ENCODE data around the gene IL4R.

IL4R gene

DNA sequence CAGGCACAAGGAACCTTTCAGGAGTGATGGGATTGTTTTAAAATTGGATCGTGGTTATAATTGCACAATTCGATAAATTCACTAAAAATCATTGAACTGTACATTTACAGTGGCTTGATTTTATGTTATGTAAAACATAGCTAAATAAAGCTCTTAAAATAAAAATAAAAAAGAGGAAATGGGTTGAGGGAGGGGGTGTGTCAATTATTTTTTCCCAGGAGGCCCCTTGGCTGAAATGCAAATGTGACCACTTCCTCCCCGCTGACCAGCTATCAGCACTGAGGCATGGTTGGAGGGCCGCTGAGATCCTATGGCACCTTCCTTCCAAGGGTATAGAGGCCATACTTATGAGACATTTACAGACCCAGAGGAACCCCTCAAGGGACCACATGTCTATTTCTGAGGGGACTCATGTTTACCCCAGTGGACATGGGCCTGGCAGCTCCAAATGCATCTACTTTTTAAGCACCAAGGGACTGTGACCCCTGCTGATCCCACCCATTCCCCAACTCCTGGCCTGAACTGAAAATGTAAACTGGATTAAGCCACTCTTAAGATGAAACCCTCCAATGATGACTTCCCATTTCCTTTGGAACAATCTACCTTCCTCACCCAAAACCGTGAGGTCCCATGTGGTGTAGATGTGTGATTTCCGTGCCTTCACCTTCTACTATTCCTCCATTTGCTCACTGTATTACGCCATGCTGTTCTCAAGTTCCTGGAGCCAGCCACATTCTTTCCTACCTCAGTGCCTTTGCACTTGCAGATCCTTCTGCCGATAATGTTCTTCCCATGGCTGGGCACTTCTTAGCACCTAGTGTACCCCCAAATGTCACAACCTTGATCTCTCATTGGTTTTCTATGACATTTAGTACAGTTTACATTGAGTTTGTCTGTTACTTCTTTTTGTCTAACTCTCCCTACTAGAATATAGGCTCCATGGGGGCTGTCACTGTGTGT, 85.4 kb downstream of the IL4R start:
- Histone ChIP-seq H3K4me1 (peaks cover 72% of the 10 kb centered on the region), H3K4me2 (peak overlapping the region; percentile 80), H3K36me3 (no peaks in the 10 kb centered on the region), H4K20me1 (no peaks in the 10 kb centered on the region), H3K9me3 (peaks cover 23% of the 10 kb centered on the region; the same call in 1 of the 2 replicates), H3K4me3 (peak overlapping the region; percentile 15; the same call in 1 of the 2 replicates), H3K27me3 (no peaks in the 10 kb centered on the region), H3K9ac (no peak overlapping the region), H3K27ac (peak overlapping the region; percentile 2; the same call in 1 of the 2 replicates)
- TF ChIP-seq Cebpa-rat (IDR thresholded peaks at IDR 0.05), result no peak

DNA sequence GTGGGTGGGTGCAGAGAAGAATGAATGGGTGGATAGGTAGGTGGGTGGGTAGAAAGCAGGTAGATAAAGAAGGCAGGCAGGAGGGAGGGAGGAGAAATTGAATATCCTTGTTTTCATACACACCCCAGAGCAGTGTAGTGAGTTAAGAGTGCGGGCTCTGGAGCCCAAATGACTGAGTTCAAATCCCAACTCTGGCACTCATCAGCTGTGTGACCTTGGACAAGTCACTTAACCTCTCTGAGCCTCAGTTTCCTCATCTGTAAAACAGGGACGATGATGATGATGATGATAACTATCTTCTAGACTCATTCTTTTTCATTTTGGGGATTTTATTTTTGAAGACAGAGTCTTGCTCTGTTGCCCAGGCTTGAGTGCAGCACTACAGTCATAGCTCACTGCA, 86.2 kb downstream of the IL4R start:
- peak overlapping the region; percentile 80 for H3K4me2 ChIP-seq
- no peak overlapping the region for H3K4me3 ChIP-seq
- no peaks in the 10 kb centered on the region for H3K36me3 ChIP-seq
- H3K27me3 ChIP-seq, result no peaks in the 10 kb centered on the region
- peaks cover 80% of the 10 kb centered on the region for H3K4me1 ChIP-seq
- no peak for TF ChIP-seq Cebpa-rat (IDR thresholded peaks at IDR 0.05)
- H3K9ac ChIP-seq, result no peak overlapping the region
- no peak overlapping the region for H3K27ac ChIP-seq
- no peaks in the 10 kb centered on the region for H4K20me1 ChIP-seq
- H3K9me3 ChIP-seq, result peaks cover 16% of the 10 kb centered on the region; the same call in 1 of the 2 replicates

DNA sequence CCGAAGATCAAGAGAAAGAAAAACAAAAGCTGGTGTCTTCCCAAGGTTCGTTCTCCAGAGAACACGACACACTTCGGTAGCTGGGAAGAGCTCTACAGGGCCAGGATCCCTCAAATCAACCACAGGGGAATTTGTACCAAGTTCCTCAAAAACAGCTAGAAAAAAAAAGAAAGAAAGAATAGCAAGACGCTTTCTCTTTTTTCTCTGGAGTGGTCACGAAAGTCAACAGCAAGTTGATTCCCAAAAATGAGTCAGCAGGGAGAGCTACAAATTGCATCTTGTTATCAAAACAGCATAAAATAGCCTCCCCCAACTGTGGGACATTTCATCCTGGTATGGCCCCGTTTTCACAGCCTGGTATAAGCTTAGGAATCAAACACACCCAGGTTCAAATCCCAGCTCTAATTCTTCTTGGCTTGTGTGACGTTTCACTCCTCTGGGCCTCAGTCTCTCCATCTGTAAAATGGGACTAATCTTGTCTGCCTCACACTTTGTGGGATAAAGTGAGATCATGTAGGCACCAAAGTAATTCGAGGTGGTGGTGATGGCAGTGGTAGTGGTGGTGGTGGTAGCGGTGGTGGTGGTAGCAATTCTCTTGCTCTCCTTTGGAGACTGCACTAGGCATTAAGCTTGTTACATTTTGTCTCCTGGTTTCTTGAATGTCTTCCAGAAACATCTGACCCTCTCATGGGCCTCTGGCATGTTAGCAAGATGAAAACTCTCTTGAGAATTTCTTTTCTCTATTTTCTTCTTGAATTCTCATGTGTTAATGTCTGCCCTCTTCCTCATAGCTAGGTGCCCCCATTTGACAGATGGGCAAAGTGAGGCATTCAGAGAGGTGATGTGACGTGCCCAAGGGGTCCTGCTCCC, 87.2 kb downstream of the IL4R start:
- Histone ChIP-seq H3K4me3 (no peak overlapping the region; the same call in 1 of the 2 replicates), H3K9me3 (peaks cover 8% of the 10 kb centered on the region; the same call in 1 of the 2 replicates), H4K20me1 (no peaks in the 10 kb centered on the region), H3K27me3 (no peaks in the 10 kb centered on the region), H3K4me2 (peak overlapping the region; percentile 80), H3K36me3 (no peaks in the 10 kb centered on the region), H3K4me1 (peaks cover 90% of the 10 kb centered on the region), H3K9ac (no peak overlapping the region), H3K27ac (peak overlapping the region; percentile 31; the same call in 1 of the 2 replicates)
- TF ChIP-seq Cebpa-rat (IDR thresholded peaks at IDR 0.05), result no peak

DNA sequence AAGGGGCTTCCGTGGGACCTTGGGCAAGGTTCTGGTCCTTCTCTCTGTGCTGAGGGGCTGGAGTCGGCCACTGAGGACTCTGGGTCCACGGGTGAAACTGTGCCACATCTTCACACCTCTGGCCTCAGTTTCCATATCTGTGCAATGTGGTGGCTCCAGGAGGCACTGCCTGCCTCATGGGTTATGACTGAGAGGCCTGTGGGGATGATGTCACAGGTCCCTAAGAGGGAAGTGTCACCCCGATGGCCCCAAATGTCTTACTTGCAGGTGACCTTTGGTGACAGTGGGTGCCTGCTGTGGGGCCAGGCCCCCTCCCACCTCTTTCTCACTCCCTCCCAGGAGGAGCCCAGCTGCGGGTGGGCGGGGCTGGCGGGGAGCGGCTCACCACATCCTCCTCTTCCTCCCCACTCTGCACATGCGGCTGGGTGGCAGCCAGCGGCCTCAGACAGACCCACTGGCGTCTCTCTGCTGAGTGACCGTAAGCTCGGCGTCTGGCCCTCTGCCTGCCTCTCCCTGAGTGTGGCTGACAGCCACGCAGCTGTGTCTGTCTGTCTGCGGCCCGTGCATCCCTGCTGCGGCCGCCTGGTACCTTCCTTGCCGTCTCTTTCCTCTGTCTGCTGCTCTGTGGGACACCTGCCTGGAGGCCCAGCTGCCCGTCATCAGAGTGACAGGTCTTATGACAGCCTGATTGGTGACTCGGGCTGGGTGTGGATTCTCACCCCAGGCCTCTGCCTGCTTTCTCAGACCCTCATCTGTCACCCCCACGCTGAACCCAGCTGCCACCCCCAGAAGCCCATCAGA, 88.2 kb downstream of the IL4R start, which contains the start of gene IL21R:
Gene IL21R (plus strand): TSS at position 407 of the 801 bp plus-strand sequence. CDS start 27,898 bp downstream, outside the sequence.
- H4K20me1 ChIP-seq, result no peaks in the 10 kb centered on the region
- H3K4me2 ChIP-seq, result peak within 1 kb of the TSS; percentile 80
- peaks cover 5% of the 10 kb centered on the region; the same call in 1 of the 2 replicates for H3K9me3 ChIP-seq
- H3K4me3 ChIP-seq, result peak within 1 kb of the TSS; percentile 33
- H3K9ac ChIP-seq, result peak within 1 kb of the TSS; percentile 47; the same call in 1 of the 2 replicates
- TF ChIP-seq Cebpa-rat (IDR thresholded peaks at IDR 0.05), result no peak
- H3K27ac ChIP-seq, result peak within 1 kb of the TSS; percentile 70
- H3K27me3 ChIP-seq, result no peaks in the 10 kb centered on the region
- peaks cover 100% of the 10 kb centered on the region for H3K4me1 ChIP-seq
- no peaks in the 10 kb centered on the region for H3K36me3 ChIP-seq

DNA sequence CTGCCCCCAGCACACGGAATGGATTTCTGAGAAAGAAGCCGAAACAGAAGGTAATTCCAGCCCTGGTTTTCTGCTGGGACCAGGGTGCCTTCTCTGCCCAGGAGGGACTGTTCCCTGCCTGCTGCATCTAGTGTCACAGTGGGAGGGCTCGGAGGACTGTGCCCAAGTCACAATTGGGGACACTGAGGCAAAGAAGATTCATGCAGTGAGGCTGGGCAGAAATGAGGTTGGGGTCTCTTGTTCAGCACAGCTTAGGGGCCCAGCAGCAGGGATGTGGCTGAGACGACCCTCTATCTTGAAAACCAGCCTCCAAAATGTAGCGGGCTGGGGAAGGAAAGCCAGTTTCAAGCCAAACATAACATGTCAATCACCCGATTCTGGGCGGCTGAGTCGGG, 88.8 kb downstream of the IL4R start:
- H3K4me2 ChIP-seq, result peak overlapping the region; percentile 80
- no peaks in the 10 kb centered on the region for H4K20me1 ChIP-seq
- peak overlapping the region; percentile 70 for H3K27ac ChIP-seq
- H3K4me3 ChIP-seq, result peak overlapping the region; percentile 33
- H3K27me3 ChIP-seq, result no peaks in the 10 kb centered on the region
- no peaks in the 10 kb centered on the region for H3K36me3 ChIP-seq
- peaks cover 96% of the 10 kb centered on the region for H3K4me1 ChIP-seq
- no peak for TF ChIP-seq Cebpa-rat (IDR thresholded peaks at IDR 0.05)
- H3K9ac ChIP-seq, result peak overlapping the region; percentile 47; the same call in 1 of the 2 replicates
- H3K9me3 ChIP-seq, result no peaks in the 10 kb centered on the region

DNA sequence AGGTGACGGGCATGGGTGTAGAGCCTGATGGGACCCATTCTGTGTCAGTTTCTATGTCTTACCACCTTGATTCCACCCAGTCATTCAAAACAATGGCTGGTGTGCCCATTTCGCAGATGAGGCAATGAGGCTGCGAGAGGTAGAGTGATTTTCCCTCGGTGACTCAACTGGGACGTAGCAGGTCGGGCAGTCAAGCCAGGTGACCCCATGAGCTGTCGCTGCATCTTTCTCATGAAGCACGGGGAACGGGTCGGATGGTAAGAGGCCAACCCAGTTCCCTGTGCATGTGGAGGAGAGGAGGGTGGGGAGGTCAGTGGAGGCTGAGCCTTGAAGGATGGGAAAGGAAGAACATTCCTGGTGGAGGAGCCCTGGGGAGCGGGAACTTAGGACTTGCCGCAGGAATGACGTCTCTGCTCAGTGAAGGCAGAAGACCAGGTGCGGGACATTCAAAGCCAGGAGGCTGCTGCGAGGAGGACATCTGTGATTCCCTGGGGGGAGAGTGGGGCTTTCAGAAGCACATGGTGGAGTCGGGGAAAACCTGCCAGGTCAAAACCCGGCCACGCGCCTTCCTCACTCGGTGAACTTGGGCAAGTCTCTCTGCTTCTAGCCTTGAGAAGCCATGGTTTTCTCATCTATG, 89.3 kb downstream of the IL4R start:
- Histone ChIP-seq H3K9ac (no peak overlapping the region; the same call in 1 of the 2 replicates), H3K27me3 (no peaks in the 10 kb centered on the region), H3K36me3 (no peaks in the 10 kb centered on the region), H3K4me1 (peaks cover 93% of the 10 kb centered on the region), H3K9me3 (no peaks in the 10 kb centered on the region), H3K27ac (peak overlapping the region; percentile 70), H4K20me1 (no peaks in the 10 kb centered on the region), H3K4me3 (peak overlapping the region; percentile 33), H3K4me2 (peak overlapping the region; percentile 80)
- no peak for TF ChIP-seq Cebpa-rat (IDR thresholded peaks at IDR 0.05)

DNA sequence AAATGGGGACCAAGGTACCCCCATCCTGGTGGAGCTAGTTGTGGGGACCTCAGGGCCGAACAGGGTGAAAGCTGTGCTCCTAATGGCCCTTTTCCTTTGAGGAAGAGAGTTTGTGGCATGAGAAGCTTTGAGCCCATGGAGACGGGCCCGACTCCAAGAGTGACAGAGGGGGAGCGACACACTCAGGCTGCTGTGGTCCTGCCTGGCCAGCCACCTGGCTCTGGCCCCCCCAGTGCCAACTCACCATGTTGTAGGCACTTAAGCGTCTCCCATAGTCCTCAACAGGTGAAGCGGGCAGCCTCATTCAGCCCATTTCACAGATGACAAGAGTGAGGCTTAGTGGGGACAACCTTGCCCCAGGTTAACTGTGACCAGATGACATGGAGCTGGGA, 89.8 kb downstream of the IL4R start:
- H3K4me3 ChIP-seq, result peak overlapping the region; percentile 33; the same call in 1 of the 2 replicates

DNA sequence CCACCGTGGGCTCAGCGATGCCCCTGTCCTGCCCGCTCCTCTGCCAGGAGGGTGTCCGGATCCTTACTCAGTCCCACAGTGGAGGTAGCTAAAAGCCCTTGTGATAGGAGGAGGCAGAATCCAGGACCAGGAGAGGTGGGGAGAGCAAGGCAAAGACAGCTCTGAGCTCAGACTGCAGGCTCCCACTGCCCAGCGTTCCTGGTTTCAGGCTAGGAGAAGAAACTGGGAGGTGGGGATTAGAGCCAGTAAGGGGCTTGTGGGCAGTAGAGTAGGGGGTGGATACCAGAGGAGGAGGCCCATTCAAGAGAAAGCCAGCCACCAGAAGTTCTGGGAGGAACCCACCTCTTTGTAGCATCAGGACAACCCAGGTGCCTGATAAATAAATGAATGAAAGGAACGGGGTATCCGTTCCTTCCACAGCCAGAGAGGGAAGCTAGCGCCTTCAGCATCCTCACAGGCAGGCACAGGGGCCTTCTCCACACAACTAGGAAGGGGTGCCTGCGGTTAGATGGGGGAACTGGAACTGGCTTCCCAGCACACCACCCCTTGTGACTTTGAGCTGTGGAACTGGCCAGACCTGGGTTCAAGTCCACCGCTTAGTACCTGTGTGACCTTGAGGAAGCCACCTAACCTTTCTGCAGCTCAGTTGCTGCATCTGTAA, 90.5 kb downstream of the IL4R start:
- TF ChIP-seq Cebpa-rat (IDR thresholded peaks at IDR 0.05), result no peak
- H3K36me3 ChIP-seq, result no peaks in the 10 kb centered on the region
- 0 out of 2 replicates have a peak overlapping the region, but pooled peaks have one; percentile 70 for H3K27ac ChIP-seq
- H3K4me1 ChIP-seq, result peaks cover 86% of the 10 kb centered on the region
- H4K20me1 ChIP-seq, result no peaks in the 10 kb centered on the region
- no peaks in the 10 kb centered on the region for H3K27me3 ChIP-seq
- H3K4me3 ChIP-seq, result no peak overlapping the region
- H3K9me3 ChIP-seq, result no peaks in the 10 kb centered on the region
- H3K9ac ChIP-seq, result no peak overlapping the region
- H3K4me2 ChIP-seq, result peak overlapping the region; percentile 80

More for the DNA sequence above, 89.8 kb downstream of the IL4R start:
- TF ChIP-seq Cebpa-rat (IDR thresholded peaks at IDR 0.05), result no peak
- Histone ChIP-seq H3K27ac (peak overlapping the region; percentile 70; the same call in 1 of the 2 replicates), H3K4me2 (peak overlapping the region; percentile 80), H3K9me3 (no peaks in the 10 kb centered on the region), H4K20me1 (no peaks in the 10 kb centered on the region), H3K36me3 (no peaks in the 10 kb centered on the region), H3K4me1 (peaks cover 93% of the 10 kb centered on the region), H3K9ac (no peak overlapping the region; the same call in 1 of the 2 replicates), H3K27me3 (no peaks in the 10 kb centered on the region)

All from BLaER1 (cell line).